Loucy (cell line): ENCODE results near the gene ANKRD34A.

Source experiments
- H2AFZ ChIP-seq: fragments of 200-600 bp; sonication (generic); 2 replicates; pipeline ENCODE4 v1.6.0; 2016; ENCODE audit warnings: antibody characterized with exemption, mild to moderate bottlenecking, low read length, moderate library complexity
- H3F3A ChIP-seq: fragments of 200-600 bp; 2 replicates; pipeline ENCODE4 v1.6.0; 2016; ENCODE audit warnings: antibody characterized with exemption, low read depth, mild to moderate bottlenecking
- H3K27me3 ChIP-seq: fragments of 200-600 bp; sonication (generic); 2 replicates; pipeline ENCODE4 v1.6.1; 2014; ENCODE audit warnings: low read length, mild to moderate bottlenecking; ENCODE audit not compliant: insufficient read depth, poor library complexity, severe bottlenecking
- H3K36me3 ChIP-seq: fragments of 200-600 bp; sonication (generic); 2 replicates; pipeline ENCODE4 v1.6.1; 2016; ENCODE audit warnings: low read length; ENCODE audit not compliant: insufficient read depth
- H3K4me1 ChIP-seq: fragments of 200-600 bp; sonication (generic); 2 replicates; pipeline ENCODE4 v1.5.1; 2014; ENCODE audit warnings: low read length, mild to moderate bottlenecking; ENCODE audit not compliant: insufficient read depth, poor library complexity, severe bottlenecking
- H3K4me2 ChIP-seq: fragments of 200-600 bp; sonication (generic); 2 replicates; pipeline ENCODE4 v1.6.0; 2014; ENCODE audit warnings: antibody characterized with exemption, low read length, low read depth, mild to moderate bottlenecking; ENCODE audit not compliant: poor library complexity, severe bottlenecking
- H3K4me3 ChIP-seq: fragments of 200-600 bp; sonication (generic); 2 replicates; pipeline ENCODE4 v1.5.1; 2014; ENCODE audit warnings: low read length, mild to moderate bottlenecking, mixed read lengths; ENCODE audit not compliant: poor library complexity, severe bottlenecking
- H3K79me2 ChIP-seq: fragments of 200-600 bp; sonication (generic); 2 replicates; pipeline ENCODE4 v1.6.1; 2014; ENCODE audit warnings: low read length; ENCODE audit not compliant: insufficient read depth
- H3K9ac ChIP-seq: fragments of 200-600 bp; sonication (generic); 2 replicates; pipeline ENCODE4 v1.6.0; 2014; ENCODE audit warnings: mild to moderate bottlenecking, low read depth, low read length, moderate library complexity; ENCODE audit not compliant: poor library complexity, severe bottlenecking
- H3K9me2 ChIP-seq: fragments of 200-600 bp; sonication (generic); replicated peaks from 2 replicates; pipeline ENCODE4 v1.6.1; 2016; ENCODE audit warnings: low read depth, low read length, mixed read lengths
- H3K9me3 ChIP-seq: fragments of 200-600 bp; sonication (generic); 2 replicates; pipeline ENCODE4 v1.6.1; 2014; ENCODE audit warnings: mild to moderate bottlenecking, antibody characterized with exemption, low read length, low read depth; ENCODE audit not compliant: insufficient read depth
- H4K20me1 ChIP-seq: fragments of 200-600 bp; sonication (generic); 2 replicates; pipeline ENCODE4 v1.6.0; 2014; ENCODE audit warnings: antibody characterized with exemption, low read length, mild to moderate bottlenecking; ENCODE audit not compliant: insufficient read depth, poor library complexity, severe bottlenecking
- CTCF ChIP-seq: fragments of 200-600 bp; sonication (generic); conservative IDR thresholded peaks from 2 replicates; pipeline ENCODE4 v1.5.1; 2014; ENCODE audit warnings: mild to moderate bottlenecking, antibody characterized with exemption, low read length
- EZH2phosphoT487 ChIP-seq: fragments of 200-600 bp; IDR thresholded peaks from 2 replicates; pipeline ENCODE4 v1.6.1; 2018; ENCODE audit warnings: antibody characterized with exemption, mild to moderate bottlenecking, moderate library complexity, borderline replicate concordance

ANKRD34A gene

GRCh38 chr1:145952903-145953302, 11.5 kb downstream of the ANKRD34A start:
- H3K9me2 ChIP-seq: no peaks in the 10 kb centered on the region
- H3K4me1 ChIP-seq: peaks cover 65% of the 10 kb centered on the region
- peak overlapping the region; percentile 91 for H3K4me2 ChIP-seq
- no peaks in the 10 kb centered on the region for H3K9me3 ChIP-seq
- H3K79me2 ChIP-seq: peaks cover 86% of the 10 kb centered on the region
- H2AFZ ChIP-seq: no peak overlapping the region
- H3K9ac ChIP-seq: no peak overlapping the region
- no peaks in the 10 kb centered on the region for H3K27me3 ChIP-seq
- H3K36me3 ChIP-seq: no peaks in the 10 kb centered on the region
- no peaks in the 10 kb centered on the region for H3F3A ChIP-seq
- H4K20me1 ChIP-seq: peaks cover 21% of the 10 kb centered on the region
- H3K4me3 ChIP-seq: no peak overlapping the region
- TF ChIP-seq CTCF (no peak), EZH2phosphoT487 (no peak)

GRCh38 chr1:145951526-145951925, 12.8 kb downstream of the ANKRD34A start:
- Histone ChIP-seq H3K9me3 (no peaks in the 10 kb centered on the region), H2AFZ (no peak overlapping the region), H3K79me2 (peaks cover 82% of the 10 kb centered on the region), H3K4me3 (no peak overlapping the region), H4K20me1 (peaks cover 21% of the 10 kb centered on the region), H3K9ac (peak overlapping the region; percentile 35), H3K27me3 (no peaks in the 10 kb centered on the region), H3F3A (no peaks in the 10 kb centered on the region), H3K9me2 (no peaks in the 10 kb centered on the region), H3K36me3 (peaks cover 8% of the 10 kb centered on the region; the same call in 1 of the 2 replicates), H3K4me2 (peak overlapping the region; percentile 51), H3K4me1 (peaks cover 62% of the 10 kb centered on the region)
- TF ChIP-seq CTCF: no peak
- no peak for TF ChIP-seq EZH2phosphoT487

- peaks cover 7% of the 10 kb centered on the region for H4K20me1 ChIP-seq
- no peaks in the 10 kb centered on the region for H3K27me3 ChIP-seq
- H3K36me3 ChIP-seq: peaks cover 17% of the 10 kb centered on the region; the same call in 1 of the 2 replicates
- peaks cover 58% of the 10 kb centered on the region for H3K79me2 ChIP-seq
- H3K4me2 ChIP-seq: no peak overlapping the region
- H3F3A ChIP-seq: no peaks in the 10 kb centered on the region
- peaks cover 39% of the 10 kb centered on the region for H3K4me1 ChIP-seq
- no peak overlapping the region for H3K9ac ChIP-seq
- no peak overlapping the region for H3K4me3 ChIP-seq
- TF ChIP-seq EZH2phosphoT487: no peak
- no peak for TF ChIP-seq CTCF
- no peaks in the 10 kb centered on the region for H3K9me3 ChIP-seq
- H3K9me2 ChIP-seq: no peaks in the 10 kb centered on the region
- no peak overlapping the region for H2AFZ ChIP-seq
These were observed 15.2 kb downstream of the ANKRD34A start for GRCh38 chr1:145949219-145949618.
